Non-pigmented ciliary epithelial cell (primary cell): Measurements from ENCODE around the gene TBX20.
"Not testable (repeated sequence)": the region's sequence is repeated elsewhere in the genome, so short reads cannot be mapped to it uniquely, and the experiment has no call there.

ENCODE experiments used
- DNase-seq: peaks from one replicate; pipeline ENCODE4 v3.0.0-alpha.2; 2010; ENCODE audit warnings: low read depth

Gene TBX20

DNA sequence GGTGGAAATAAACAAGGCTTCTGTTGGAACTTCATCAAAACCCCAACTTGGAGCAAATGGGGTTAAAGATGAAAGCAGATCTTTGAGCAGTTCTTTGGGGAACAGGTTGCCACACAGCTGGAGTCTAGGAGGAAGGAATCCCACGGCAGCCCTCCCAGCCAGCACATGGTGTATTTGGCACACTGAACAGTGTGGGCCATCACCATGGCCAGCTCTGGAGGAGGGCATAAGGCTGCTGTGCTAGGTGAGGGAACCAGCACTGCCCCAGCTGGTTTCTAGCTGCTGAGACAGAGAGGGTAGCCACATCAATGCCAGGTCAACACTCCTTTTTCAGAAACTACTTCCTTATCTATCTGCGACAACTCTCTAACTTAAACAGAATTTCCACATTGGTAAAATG lies 33.7 kb downstream of the TBX20 start:
- not testable (repeated sequence) for DNase-seq

DNA sequence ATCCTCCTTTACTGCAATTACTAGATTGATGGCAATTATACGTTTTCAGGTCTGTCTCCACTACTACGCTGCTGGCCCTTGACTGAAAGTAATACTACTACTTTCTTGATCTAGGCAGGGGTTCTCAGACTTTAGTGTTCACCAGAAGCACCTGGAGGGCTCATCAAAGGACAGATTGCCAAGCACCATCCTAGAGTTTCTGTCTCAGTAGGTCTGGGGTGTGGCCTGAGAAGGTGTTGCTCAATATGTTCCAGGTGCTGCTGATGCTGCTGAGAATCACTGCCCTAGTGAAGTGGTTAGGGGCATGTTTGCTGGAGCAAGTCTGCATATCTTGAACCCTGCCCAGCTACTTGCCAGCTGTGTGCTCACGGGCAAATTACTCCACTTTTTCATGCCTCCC lies 37.9 kb downstream of the TBX20 start:
- DNase-seq, result not testable (repeated sequence)

DNA sequence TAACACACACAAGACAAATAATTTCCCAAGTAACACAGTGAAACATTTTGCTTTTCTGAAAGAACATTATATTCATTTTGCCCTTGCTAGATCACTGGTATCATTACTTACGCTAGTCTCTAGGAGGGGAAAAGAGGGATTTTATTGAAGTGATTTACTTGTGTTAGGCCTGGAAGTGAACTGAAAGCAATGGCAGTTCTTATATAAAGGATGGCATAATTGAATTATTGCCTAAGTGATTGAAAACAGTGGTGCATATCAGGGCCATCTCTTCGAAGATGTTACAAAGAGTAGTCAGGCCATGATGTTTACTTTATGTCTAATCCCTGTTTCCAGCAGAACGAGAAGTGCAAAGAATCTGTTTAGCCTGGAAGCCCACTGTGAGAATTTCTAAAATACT lies 38.8 kb downstream of the TBX20 start:
- not testable (repeated sequence) for DNase-seq

DNA sequence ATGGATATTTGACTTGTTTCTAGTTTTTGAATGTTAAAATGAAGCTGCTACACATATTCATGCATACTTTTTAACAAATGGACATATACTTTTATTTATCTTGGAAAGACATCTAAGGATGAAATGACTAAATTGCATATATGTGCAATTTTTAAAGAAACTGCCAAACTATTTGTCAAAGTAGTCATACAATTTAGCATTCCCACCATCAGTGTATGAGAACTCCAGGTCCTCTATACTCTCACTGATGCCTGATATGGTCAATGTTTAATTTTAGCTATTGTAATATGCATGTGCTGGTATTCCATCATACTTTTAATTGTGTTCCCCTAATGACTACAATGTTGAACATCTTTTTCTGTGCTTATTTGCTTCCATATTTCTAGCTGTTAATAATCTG lies 47.0 kb downstream of the TBX20 start:
- not testable (repeated sequence) for DNase-seq

GRCh38 chr7:35204850-35205249 lies 49.0 kb downstream of the TBX20 start:
- not testable (repeated sequence) for DNase-seq

- not testable (repeated sequence) for DNase-seq
Observed at GRCh38 chr7:35204031-35204430, 49.9 kb downstream of the TBX20 start.

GRCh38 chr7:35202353-35202752 lies 51.5 kb downstream of the TBX20 start:
- not testable (repeated sequence) for DNase-seq

- DNase-seq, result not testable (repeated sequence)
Observed at GRCh38 chr7:35200170-35200569, 53.7 kb downstream of the TBX20 start.

DNA sequence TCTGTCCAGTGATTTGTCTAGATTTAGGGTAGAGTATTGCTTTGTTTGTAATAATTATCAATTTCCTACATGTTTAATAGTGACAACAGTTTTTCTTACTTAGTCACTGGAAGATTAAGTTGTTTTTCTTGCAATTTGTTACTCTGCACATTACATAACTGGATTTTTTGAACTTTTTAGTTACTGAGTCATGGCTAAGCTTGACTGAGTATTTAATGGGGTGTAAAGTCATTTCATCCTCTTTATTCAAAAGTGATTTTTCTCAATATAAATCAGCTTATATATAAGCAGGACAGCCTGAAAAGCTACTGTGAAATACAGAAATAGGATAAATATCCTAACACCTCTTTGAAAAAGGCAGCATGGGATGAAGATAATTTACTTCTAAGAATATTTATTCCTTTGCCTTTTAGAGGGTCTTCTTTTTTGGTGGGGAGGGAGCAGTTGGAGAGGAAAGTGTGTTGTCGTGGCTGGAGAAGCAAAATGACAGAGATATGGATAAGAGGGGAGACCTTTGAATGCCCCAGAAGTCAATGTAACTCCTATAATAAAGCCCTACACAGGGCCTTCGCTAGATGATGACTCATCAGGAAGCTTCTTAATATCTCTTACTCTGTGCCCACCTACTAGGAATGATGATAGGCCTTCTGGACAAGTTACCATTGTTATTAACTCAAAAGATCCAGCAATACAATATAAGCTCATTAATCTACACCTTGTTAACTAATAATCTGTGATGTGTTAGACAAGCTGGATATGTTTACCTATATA lies 55.3 kb downstream of the TBX20 start:
- peak; percentile 30 for DNase-seq

DNA sequence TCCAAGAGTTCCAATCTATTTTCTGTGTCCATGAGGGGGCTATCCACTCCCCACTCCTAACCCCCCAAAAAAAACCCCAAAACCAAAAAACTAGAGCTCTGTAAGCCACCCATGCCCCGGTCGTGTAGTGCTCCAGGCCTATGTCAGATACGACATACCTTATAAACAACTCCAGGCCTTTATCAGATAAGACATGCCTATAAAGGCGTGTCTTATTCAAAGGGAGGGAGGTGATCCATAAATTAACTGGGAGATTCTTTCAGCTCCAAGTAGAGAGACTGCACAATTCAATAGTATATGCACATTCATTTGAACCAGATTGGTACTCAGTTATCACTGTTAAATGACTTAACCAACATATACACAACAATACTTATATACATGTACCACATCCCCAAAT lies 62.3 kb downstream of the TBX20 start:
- DNase-seq, result not testable (repeated sequence)

DNA sequence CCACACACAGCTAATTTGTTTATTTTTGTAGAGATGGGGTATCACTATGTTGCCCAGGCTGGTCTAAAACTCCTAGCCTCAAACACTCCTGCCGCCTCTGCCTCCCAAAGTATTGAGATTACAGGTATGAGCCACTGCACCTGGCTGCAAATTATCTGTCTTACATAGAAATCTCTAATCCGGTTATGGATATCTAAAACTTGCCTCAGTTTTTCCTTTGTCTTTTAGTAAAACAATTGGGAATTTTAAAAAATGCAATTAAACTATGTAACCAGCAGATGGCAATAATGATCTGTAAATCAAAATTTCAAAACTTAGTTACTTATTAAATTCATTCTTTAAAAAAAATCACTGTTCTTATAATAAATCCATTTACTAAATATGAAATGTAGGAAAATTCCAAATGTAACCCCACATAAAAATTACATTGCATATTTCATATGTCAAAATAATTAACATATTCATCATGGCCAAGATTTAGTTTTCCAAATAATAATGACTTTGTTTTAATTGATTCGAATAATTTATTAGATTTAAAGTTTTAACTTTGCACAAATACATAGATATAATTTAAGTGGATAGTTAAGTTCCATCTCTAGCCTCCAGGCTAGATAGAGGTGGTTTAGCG lies 63.6 kb downstream of the TBX20 start:
- not testable (repeated sequence) for DNase-seq

GRCh38 chr7:35186751-35187150 lies 67.1 kb downstream of the TBX20 start:
- not testable (repeated sequence) for DNase-seq

- DNase-seq, result no peak
Observed at GRCh38 chr7:35185908-35186731, 67.8 kb downstream of the TBX20 start.

DNA sequence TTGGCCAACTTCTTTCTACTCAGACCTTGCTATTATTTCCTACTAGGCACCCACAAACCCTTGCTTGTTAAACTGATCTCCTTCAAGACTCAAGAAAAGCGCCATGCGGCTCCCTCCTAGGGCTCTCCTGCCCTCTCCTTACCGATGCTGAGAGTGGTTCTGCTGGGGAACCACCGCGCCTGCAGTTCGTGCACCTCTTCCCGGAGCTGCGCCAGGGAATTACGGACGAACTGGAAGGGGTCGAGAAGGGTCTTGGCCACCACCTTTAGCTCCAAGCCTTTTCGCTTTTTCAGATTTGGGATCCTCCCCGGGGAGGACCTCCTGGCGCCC lies 68.4 kb downstream of the TBX20 start:
- not testable (repeated sequence) for DNase-seq

DNA sequence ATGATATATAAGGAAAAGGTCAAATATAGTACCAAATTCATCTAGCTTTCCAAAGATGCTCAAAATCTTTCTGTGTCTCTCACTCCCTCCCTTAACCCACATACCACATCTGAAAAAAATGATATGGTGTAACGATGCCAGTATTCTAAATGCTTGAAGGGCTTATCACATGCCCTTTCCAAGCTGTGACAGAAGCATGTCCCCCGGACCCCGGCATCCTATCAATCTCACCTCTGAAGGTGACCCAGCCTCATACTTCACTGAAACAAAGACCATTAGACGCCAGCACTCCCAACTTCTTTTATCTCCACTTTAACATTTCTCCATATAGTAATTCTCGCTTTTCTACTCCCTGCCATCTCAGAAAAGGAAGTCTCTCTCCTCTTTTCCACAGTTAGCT lies 68.9 kb downstream of the TBX20 start:
- DNase-seq, result not testable (repeated sequence)

GRCh38 chr7:35183873-35184503 lies 69.9 kb downstream of the TBX20 start:
- not testable (repeated sequence) for DNase-seq

GRCh38 chr7:35180665-35181064 lies 73.2 kb downstream of the TBX20 start:
- DNase-seq, result not testable (repeated sequence)

- not testable (repeated sequence) for DNase-seq
Observed at GRCh38 chr7:35173176-35173575, 80.7 kb downstream of the TBX20 start.

DNA sequence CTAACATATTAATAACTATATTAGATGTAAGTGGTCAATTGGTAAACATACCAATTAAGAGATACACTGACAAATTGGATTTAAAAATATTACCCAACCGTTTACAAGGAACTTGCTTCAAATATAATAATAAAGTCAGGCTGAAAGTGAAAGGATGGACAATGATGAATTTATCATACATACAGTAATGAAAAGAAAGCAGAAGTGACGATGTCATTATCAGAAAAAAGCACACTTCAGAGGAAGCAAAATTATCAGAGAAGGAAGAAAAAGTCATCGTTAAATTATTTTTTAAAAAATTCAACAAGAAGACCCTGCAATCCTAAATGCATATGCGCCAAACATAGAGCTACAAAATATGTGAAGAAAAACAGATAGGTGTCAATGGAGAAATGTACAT lies 81.8 kb downstream of the TBX20 start:
- DNase-seq, result not testable (repeated sequence)

DNA sequence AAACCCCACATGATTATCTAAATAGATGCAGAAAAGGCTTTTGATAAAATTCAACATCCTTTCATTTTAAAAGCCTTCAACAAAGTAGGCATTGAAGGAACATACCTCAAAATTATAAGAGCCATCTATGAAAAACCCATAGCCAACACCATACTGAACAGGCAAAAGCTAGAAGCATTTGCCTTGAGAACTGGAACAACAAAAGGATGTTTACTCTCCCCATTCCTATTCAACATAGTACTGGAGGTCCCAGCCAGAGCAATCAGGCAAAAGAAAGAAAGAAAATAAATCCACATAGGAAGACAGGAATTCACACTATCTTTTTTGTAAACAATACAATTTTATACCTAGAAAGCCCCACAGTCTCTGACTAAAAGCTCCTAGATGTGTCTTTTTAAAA lies 86.2 kb downstream of the TBX20 start:
- not testable (repeated sequence) for DNase-seq

DNA sequence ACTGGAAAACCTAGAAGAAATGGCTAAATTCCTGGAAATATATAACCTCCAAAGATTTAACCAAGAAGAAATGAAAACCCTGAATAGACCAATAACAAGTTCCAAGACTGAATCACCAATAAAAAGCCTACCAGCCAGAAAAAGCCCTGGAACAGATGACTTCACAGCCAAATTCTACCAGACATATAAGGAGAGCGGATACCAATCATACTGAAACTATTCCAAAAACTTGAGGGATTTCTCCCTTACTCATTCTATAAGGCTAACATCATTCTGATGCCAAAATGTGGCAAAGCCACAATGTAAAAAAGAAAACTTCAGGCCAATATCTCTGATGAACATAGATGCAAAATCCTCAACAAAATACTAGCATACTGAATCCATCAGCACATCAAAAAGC lies 86.7 kb downstream of the TBX20 start:
- not testable (repeated sequence) for DNase-seq

- DNase-seq, result not testable (repeated sequence)
Observed at GRCh38 chr7:35161059-35161740, 92.7 kb downstream of the TBX20 start.
